ENCODE measurements around the gene SDF4.
A peak's percentile ranks its signal among the peaks of the same experiment; 100 is the strongest.

SDF4 gene

DNA sequence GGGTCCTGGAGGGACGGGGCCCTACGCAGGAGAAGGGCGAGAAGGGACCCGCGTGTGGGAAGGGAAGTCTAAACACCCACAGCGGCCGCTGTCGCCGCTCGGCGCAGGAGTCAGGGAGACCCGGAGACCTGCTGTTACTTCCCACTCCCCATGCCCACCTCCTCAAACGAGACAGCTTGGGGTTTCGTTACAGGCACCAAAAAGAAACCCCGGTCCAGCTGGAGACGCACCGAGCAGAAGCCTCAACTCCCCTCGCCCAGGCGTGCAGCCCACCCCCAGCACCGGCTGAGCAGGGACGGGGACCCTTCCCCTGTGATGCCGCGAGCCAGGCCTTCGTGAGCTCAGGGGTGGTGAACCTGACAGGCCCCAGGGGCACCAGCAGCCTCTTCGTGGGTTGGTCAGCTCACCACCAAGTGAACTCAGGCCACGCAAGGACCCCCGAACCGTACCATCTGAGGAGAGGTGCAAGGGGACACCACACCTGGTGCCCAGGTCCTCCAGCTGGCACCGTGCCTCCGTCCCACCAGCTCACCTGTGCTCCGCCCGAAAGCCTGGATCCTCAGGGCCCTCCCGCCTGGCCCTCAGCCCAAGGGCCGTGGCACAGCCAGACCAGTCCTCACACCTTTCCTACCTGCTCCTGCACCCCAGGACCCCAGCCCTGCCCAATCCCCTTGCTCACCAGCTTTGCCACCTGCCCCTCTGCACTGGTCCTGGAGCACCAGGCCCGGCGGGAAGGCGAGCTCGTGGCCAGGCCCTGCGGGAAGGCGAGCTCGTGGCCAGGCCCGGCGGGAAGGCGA lies 5.0 kb downstream of the SDF4 start:
- no peak for DNase-seq

DNA sequence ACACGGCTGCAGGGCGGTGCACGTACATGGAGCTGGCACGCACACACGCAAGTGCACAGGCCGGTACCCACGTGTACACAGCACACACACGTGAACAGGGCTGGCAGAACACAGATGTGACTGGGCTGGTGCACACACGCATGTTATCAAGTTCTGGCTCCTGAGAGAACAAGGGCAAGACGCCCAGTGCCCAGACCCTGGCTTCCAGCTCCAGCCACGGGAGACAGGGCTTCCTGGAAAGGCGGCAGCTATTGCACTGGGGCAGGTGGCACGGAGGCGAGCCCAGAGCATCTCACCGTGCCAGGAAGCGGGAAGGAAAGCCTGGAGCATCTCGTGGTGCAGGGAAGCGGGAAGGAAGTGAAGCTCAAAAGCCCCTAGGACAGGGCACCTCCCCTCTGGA lies 5.9 kb downstream of the SDF4 start:
- DNase-seq = peak in 1 of 2 donors; percentile 1

DNA sequence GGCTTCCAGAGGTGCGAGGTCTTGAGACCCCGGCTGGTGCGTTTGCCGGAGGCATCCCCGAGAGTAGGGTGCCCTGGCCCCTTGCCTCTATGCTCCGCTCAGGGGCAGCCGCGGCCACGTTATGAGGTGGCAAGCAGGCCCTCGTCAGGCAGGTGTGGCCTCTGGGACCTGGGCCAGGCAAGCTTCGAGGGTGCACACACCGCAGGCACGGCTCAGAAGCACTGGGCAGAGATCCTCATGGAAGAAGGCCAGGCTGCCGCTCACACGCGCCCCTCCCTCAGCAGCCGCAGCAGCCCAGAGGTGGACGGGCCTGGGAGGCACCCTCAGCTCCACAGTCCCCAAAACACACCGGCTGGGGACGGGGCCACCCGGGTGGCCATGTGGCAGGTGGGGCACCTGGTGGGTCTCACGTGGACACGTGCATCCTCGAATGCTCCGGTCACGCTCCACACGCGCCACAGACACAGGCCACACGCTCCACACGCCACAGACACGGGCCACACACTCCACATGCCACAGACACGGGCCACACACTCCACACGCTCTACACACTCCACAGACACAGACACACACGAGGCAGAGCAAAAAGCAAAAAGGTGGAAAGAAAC lies 6.5 kb downstream of the SDF4 start:
- no peak for DNase-seq

DNA sequence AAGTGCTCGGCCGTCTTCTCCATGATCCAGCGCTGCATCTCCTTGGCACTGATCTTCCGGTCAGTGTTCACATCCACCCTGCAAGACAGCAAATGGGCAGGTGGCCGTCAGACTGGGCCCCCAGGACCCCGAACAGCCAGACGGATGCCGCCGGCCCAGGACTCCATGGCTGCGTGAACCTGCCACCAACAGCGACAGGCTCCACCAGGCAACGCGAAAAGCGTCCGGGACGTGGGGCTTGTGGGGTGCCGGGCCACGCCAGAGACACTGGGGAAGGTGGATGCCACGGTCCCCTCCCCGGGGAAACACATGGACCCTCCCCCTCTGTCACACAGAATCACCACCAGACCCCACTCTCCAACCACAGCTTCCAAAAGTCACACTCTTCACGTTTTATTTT lies 7.9 kb downstream of the SDF4 start:
- no peak for DNase-seq

DNA sequence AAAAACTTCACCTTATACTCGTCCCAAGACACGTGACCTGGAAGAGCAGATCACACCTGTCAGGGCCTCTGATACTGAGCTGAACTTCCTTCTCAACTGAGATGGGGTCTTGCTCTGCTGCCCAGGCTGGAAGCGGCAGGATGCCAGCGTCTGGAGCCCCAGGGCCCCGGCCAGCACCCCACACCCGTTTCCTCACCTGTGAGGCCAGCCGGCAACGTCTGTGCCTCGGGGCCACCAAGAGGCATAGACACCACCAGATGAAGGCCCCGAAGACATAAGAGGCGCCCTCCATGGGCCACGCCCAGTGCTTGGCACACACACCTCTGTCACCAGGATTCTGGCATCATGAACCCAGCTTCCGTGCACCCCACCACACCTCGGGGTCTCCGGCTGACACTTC lies 8.5 kb downstream of the SDF4 start:
- DNase-seq = no peak

DNA sequence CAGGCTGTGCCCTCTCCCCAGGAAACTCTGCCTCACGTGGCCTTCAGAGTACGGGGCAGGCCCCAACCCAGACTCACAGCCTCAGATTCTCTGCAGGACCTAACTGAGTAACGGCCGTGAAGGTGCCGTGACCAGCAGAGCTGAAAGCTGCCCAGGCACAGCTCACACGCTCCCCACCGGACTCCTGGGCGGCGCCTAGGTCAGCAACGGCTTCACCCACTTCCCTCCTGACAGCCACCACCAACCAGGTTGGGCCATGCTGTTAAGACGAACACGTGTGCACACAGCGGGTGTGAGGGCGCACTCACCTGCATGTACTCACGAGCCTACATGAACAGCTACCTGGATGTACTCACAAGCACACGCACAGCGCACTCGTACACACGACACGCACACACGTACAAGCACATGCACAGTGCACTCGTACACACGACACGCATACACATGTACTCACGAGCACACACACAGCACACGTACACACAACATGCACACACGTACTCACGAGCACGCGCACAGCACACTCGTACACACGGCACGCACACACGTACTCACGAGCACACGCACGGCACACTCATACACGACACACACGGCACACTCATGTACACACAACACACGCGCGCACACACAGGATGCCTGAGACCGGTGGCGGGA lies 9.1 kb downstream of the SDF4 start:
- DNase-seq = no peak

DNA sequence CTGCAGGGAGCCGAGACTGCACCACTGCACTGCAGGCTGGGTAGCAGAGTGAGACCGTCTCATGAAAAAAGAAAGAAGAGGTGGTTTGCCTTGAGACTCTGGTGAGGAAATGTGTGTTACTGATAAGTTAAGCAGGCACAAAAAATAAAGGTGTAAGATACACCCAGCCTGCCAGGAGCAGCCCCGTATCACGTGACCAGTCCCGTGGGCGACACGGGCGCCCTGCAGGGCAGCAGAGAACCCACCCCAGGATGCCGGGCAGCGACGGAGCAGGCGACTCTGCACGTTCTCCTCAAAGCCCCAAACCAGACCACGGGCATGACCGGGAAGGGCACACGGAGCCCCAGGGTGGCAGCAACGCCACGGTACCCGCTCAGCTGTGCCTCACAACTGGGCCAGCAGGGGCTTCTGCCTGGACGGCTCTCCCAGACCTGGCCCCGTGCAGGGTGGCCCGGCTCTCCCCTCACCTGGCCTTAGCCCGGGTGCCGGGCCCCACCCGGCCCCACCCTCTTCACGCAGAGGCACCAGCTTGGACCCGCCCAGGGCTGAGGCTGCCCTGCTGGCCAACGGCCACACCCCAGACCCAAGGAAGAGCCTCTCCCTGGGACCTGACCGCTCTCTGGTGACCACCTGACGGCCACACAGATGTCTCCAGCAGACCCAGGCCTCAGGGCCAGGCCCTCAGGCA lies 9.8 kb downstream of the SDF4 start:
- DNase-seq = no peak

DNA sequence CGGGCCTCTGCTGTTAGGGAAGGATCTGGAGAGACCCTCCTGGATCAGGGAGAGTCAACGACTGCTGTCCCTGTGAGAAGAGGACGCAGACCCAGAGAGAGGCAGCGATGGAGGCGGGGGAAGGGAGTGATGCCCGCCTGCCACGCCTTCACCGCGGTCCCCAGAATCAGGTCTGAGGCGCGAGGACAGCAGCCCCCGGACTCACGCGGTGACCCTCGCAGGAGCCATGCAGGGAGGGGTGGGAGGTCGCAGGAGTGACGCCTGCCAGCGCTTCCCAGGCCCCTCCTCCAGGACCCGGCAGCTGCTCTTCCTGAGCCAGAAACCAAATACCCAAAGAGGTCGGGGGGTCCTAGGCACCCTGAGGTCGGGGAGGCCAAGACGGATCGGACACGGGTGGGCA lies 11.6 kb downstream of the SDF4 start:
- no peak for DNase-seq

DNA sequence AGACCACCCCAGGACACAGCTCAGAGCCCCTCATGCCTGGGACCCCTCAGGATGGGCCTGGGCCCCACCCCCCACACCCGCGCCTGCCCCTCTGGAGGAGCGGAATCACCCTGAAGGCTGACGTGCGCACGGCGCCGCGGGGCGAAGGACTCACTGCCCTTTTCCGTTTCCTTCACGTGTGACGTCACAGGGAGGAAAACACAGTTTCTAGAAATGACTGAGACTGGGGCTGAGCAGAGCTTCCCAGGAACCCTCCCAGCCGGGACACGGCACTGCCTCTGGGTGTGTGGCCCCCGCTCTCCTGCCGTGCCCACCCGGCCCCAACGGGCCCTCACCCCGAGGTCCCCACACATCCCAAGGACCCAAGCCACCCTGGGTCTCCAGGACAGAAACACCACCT lies 12.5 kb downstream of the SDF4 start:
- no peak for DNase-seq

DNA sequence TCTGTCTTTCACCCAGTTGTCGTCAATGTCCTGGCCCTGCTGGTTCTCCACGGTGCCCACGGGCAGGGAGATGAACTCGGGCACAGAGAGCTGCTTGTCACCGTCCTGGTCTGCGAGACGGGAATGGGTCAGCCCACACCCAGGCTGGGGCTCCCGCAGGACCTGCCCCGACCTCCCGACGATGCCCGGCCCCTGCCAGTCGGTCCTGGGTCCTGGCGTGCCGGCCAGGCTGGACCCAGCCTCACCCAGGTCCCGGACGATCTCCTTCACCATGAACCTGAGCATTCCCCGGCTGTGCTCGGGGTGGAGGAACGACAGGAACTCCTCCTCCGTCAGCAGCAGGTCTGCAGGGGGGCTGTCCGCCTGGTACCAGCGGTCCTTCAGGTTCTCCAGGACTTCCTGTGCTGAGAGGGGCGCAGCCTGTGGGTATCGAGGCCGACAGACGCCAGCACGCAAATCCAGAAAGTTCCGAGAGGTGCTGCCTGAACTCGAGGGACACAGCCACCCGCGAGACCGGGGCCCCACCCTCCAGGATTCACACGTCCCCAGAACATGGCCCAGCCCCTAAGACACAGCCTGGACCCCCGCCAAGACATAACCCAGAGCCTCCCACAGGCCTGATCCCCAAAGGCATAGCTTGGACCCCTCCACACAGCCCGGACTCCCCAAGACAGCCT lies 13.1 kb downstream of the SDF4 start:
- no peak for DNase-seq

DNA sequence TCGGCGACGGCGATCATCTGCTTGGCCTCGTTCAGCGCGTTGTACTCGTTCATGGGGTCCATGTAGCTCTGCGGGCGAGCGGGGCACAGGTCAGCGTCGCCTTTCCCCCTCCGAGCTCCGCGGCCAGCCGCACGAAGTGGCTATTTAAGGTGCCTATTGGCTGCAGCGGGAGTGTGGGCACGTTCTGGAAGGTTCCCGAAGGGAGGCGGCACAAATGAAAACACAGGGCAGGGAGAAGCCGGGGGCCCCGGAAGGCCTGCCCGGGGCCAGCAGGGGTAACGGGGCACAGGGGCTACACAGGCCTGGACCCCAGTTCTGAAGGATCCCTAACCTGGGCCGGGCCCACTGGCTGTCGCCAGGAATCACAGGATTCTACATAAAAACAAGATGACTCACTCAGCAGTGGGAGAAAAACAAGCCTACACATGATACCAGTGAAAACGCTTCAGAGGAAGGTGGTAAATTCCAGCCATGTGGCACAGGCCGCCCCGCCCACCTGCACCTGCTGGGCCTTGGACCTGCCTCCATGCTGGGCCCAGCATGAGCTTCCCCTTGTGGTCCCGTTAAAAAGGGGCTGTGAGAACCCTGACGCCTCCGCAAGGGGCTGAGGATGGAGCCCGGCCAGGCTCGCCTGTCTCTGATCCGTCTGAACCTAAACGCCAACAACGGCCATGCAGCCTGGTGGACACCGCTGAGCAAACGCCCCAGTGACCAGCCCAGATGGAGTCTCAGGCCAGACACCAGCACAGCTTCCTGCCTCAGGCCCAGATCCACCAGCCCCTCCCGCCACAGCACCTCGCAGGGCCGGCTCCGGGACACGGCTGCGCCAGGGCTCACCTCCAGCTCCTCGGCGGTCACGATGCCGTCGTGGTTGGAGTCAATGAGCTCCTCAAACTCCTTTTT lies 13.9 kb downstream of the SDF4 start:
- DNase-seq = peak in 1 of 2 donors; percentile 6

DNA sequence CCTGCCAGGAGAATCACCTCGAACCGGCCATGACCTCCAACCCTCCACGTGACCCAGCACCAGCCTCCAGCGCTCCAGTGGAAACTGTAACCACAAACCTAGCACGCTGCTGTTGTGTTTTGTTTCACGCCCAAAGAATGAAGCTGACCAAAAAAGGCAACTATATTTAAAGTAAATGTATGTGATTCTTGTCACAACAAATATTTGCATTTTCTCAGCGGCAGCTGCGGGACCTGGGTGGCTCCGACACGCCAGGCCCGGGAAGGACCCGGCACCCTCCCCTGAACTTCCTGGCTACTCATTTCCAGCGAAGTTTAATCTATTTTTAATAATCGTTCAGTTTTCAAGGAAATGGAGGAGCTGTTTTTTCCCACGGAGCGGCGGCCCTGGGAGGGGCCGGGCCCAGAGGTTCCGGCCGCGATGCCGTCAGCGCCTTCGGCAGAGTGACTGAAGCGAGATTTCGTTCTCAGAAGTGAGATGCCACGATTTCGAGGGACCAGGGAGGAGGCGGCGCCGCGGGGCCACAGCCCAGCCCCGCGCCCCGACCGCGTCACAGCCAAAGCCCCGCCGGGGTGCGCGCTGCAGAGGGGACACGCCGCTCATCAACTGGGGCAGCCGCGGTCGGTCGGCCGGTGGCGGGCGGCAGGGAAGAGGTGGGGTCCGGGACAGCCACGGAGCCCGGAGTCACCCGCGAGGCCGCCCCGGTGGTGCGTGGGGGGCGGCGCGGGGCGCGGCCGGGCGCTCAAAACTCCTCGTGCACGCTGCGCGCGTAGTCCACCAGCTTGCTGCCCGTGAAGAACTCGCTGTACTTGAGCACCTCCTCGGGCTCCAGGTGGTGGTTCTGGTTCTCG lies 14.8 kb downstream of the SDF4 start:
- DNase-seq = no peak

DNA sequence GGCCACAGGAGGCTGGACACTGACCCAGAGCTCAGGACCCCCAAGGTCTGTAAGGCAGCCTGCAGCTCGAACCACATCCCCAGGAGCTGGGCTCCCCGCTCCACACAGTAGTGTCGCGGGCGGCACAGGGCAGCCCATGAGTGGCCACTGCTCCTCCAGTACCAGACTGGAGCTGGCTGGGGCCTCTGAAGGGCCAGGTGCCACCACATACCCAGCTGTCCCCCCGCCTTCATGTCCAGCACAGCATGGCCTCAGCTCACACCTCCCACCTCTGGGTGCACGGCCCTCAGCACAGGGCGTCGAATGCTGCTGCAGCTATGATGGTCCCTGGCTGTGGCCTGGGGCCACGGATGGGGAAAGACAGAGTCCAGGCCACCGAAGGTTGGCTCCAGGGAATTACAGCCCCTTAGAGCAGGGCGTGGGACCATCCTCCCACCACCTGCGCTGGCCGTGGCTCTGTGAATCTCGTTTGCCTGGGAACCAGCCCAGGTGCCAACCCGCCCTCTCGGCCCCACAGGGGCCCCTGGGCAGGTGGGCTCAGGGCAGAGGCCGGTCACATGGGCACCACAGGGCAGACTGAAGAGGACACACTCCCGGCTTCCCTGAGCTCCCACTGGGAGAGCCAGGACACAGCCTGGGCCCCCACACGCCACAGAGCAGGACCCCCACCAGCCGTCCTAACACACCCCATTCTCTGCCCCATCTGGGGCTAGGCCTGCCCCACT lies 15.8 kb downstream of the SDF4 start:
- no peak for DNase-seq

DNA sequence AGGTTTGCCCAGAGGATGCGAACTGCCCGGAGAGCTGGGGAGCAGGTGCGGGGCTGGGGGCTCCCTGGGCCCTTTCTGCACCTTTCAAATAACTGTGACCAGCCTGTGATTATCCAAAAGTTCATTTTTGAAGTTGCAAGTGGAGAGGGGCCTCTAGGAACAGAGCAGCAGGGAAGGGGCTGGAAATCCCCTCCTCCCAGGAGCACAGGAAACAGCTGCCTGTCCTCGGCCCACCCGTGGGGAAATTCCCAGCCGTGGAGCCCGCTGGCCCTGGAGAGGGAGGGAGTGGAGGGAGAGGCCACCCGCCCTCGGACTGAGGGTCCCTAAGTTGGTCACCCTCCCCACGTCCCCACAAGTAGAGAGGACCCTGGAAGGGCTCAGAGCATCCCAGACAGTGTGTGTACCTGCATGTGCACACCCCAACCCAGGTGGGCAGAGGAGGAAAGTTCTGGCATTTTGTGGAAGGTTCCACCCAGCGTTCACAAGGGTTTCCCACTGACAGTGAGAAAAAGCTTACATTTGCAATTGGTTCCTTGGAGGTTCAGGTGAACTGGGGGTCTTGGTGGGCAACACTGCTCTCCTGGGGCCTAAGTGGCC lies 16.6 kb downstream of the SDF4 start:
- no peak for DNase-seq

DNA sequence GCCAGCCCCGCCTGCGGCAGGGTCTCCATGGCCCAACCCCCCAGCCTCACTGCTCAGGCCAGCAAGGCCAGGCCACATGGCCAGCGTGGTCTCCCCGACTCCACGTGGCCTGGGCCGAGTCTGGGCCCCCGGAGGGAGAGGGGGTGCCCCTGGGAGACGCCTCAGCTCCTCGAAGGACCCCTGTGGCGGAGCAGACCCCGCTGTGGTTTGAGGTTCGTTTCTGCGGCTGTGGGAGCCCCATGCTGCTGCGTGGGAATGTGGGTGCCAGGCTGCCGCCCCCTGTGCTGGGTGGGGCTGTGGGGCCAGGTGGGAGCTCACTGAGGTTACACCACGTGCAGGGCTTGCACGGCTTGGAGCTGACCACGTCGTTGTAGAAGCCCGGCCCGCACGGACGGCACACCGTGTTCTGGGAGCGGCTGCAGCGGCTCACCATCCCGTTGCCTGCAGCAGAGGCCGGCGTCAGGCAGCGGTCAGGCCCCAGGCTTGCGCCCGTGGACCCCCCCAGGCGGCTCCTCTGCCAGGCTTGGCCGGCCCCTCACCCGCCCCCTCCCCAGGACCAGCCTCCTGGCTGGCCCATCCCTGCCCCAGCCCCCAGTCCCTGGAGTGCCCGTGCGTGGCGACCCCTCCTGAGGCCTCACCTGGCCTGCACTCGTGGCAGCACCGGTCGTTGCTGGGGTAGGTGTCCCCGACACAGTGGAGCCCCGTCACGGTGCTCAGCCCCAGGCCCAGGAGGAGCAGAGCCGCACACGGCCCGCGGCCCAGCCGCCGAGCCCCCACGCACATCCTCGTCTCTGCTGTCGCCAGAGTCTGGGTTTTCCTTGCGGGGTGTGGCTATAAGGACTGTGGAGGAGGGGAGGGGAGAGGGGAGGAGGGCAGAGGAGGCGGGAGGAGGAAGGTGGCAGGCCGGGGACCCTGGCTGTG lies 18.2 kb downstream of the SDF4 start, which contains the start of gene TNFRSF4:
TSS of gene TNFRSF4 (minus strand) at position 809 of the 921 bp plus-strand sequence. CDS start at position 783, 26 bp downstream.
- no peak for DNase-seq

DNA sequence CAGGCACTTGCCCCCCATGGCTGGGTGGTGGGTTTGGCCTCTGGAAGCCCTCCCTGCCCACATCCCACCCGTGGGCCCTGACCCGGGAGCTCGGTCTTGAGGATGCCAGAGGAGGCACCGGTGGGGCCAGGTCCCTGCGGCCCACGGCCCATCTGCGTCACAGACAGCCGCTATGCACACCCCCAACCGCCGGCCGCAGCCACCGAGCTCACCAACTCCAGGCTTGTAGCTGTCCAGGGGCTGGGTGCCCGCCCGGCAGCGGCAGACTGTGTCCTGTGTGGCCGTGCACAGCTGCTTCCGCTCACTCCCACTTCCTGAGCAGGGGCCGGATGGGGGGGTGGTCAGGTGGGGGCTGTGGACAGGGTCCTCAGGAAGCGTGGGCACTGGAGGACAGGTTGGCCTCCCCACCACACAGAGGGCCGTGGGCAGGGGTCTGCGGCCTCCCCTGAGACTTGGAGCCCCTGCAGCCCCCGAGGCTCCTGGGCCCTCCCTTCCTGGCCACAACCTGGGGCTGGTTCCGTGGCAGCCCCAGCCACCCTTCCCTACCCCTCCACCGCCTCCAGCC lies 18.9 kb downstream of the SDF4 start:
- DNase-seq = no peak

DNA sequence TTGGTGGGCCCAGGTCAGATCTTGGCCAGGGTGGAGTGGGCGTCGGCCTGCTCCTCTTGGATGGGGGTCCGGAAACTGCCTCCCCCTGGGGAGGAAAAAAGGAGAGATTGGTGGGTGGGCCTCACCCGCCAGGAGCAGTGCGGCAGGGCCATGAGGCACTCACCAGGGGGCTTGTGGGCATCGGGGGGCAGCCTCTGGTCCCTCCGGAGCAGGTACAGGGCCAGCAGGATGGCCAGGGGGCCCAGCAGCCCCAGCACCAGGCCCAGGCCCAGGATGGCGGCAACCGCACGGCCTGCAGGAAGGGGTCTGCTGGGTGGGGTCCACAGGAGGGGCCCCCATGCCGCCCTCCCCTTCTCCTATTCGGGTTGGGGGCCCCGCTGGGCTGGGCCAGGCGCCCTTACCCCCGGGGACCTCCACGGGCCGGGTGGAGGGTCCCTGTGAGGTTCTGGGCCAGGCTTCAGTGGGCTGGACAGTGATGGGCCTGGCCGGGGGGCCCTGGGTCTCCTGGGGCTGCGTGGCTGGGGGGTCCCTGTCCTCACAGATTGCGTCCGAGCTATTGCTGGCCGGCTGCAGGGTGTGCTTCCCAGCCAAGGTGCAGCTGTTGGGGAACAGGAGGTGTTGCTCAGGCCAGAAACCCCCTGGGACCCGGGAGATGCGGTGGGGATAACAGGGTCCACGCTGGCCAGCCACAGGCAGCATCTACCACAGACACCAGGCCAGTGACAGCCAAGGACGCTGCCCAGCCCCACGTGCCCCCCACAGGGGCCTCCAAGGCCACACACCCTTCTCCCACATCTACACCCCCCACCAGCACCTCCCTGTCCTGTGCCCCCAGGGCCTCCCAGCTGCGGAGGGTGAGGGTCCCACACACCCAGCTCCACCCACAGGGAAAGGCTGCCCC lies 20.0 kb downstream of the SDF4 start:
- DNase-seq = no peak

Data from hippocampal formation (tissue), 2 donors.